Activated CD4-positive, alpha-beta T cell treated with anti-CD3 and anti-CD28 coated beads, Interleukin-2, Interleukin-6, amounts not matched to agents 100 ng/mL and 50 ng/mL, durations not matched to agents 16 hours and 8 hours (primary cell): ENCODE data around the gene GPR25.

Source experiments
- DNase-seq: peaks from one replicate; pipeline ENCODE4 v3.0.0-alpha.2; 2020

GPR25 gene

GRCh38 chr1:200872446-200873115, at the start of gene GPR25:
GPR25 (plus strand) TSS chr1:200872981; CDS start chr1:200873038, 57 bp downstream.
- no peak for DNase-seq

GRCh38 chr1:200831091-200831490, 41.7 kb upstream of the GPR25 start:
- DNase-seq: no peak

GRCh38 chr1:200834383-200834782, 38.4 kb upstream of the GPR25 start:
- no peak for DNase-seq

- no peak for DNase-seq
Measured at GRCh38 chr1:200836213-200836612, 36.6 kb upstream of the GPR25 start.

- no peak for DNase-seq
Measured at GRCh38 chr1:200837931-200838571, 34.7 kb upstream of the GPR25 start.

- DNase-seq: no peak
Measured at GRCh38 chr1:200838676-200839445, 33.9 kb upstream of the GPR25 start.

GRCh38 chr1:200845360-200845759, 27.4 kb upstream of the GPR25 start:
- DNase-seq: no peak

GRCh38 chr1:200846398-200846797, 26.4 kb upstream of the GPR25 start:
- no peak for DNase-seq

- no peak for DNase-seq
Measured at GRCh38 chr1:200849430-200849829, 23.4 kb upstream of the GPR25 start.

GRCh38 chr1:200850554-200850953, 22.2 kb upstream of the GPR25 start:
- no peak for DNase-seq

- DNase-seq: no peak
Measured at GRCh38 chr1:200856716-200857357, 15.9 kb upstream of the GPR25 start.

GRCh38 chr1:200857804-200858203, 15.0 kb upstream of the GPR25 start:
- no peak for DNase-seq

- DNase-seq: no peak
Measured at GRCh38 chr1:200861937-200862647, 10.7 kb upstream of the GPR25 start.

GRCh38 chr1:200862713-200863415, 9.9 kb upstream of the GPR25 start:
- DNase-seq: no peak

GRCh38 chr1:200866116-200866515, 6.7 kb upstream of the GPR25 start:
- DNase-seq: no peak

- peak; percentile 68 for DNase-seq
Measured at GRCh38 chr1:200866521-200866920, 6.3 kb upstream of the GPR25 start.

- no peak for DNase-seq
Measured at GRCh38 chr1:200867018-200867811, 5.6 kb upstream of the GPR25 start.

- no peak for DNase-seq
Measured at GRCh38 chr1:200869376-200869752, 3.4 kb upstream of the GPR25 start.

- DNase-seq: peak; percentile 80
Measured at GRCh38 chr1:200869753-200870391, 2.9 kb upstream of the GPR25 start.

- DNase-seq: no peak
Measured at GRCh38 chr1:200873116-200873670, 412 bp downstream of the GPR25 start.
